GM20000 (cell line): ENCODE data around the gene CNTN2.

ENCODE experiments used
- DNase-seq: peaks from one replicate; pipeline ENCODE4 v3.0.0; 2012; ENCODE audit warnings: low spot score
- CTCF ChIP-seq: IDR thresholded peaks from 2 replicates; pipeline ENCODE4 v1.5.1; 2012; ENCODE audit warnings: mild to moderate bottlenecking, control low read depth; ENCODE audit errors: extremely low read depth, missing control alignments

Gene CNTN2

GRCh38 chr1:205054013-205054412, 11.0 kb downstream of the CNTN2 start:
- no peak for TF ChIP-seq CTCF
- no peak for DNase-seq

- DNase-seq, result no peak
- TF ChIP-seq CTCF, result no peak
Measured at GRCh38 chr1:205056188-205056611, 13.2 kb downstream of the CNTN2 start.

DNA sequence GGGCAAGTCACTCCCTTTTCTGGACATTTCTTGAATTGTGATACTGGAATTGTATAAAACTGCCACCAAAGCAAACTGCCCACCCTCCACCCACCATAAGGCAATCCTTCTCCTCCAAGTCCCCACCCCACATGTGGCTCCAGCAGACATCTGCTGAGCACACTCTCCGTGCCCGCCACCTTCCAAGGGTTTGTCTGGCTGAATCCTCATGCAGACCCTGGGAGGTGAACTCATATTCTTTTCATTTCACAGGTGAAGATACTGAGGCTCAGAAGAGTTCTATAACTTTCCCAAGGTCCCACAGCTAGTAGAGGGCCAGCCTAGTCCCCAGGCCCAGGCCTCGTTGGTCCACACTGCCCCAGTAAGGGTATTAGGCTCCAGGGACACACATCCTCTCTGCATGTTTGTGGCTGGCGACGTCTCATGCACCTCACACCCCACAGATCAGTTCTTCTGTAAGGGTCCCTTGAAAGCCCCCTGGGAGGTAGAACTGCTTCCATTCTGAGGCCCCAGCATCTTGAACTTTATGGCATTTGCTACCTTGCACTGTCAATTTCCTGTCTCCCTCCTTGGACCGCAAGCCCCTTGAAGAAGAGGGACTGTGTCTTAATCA, 14.1 kb downstream of the CNTN2 start:
- no peak for DNase-seq
- TF ChIP-seq CTCF, result no peak

GRCh38 chr1:205057808-205058575, 15.0 kb downstream of the CNTN2 start:
- DNase-seq, result no peak
- TF ChIP-seq CTCF, result no peak

DNA sequence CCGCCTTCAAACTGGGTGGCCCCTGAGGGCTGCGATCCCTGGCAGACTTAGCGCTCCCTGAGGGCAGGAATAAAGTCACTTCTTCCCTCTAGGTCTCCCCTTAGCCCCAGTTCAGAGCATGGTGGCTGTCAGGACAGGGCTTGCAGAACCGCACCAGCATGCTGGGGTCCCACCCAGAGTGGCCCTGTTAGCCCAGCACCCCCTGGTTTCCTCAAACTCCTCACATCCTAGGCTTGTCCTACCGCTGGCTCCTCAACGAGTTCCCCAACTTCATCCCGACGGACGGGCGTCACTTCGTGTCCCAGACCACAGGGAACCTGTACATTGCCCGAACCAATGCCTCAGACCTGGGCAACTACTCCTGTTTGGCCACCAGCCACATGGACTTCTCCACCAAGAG, 15.8 kb downstream of the CNTN2 start:
- no peak for DNase-seq
- TF ChIP-seq CTCF, result no peak

GRCh38 chr1:205059660-205060059, 16.6 kb downstream of the CNTN2 start:
- DNase-seq, result no peak
- TF ChIP-seq CTCF, result no peak

GRCh38 chr1:205060746-205061145, 17.7 kb downstream of the CNTN2 start:
- TF ChIP-seq CTCF, result no peak
- no peak for DNase-seq
